Measurements from ENCODE around the gene CDK5. TPM values are rescaled to one million over a fixed set of nuclear protein-coding genes. Genes with fewer than 3 reads are reported as not detected.

The CDK5 gene
- total RNA-seq, 1 donor from 2014 or later = 4.2 TPM

GRCh38 chr7:151073990-151074389 lies 16.3 kb upstream of the CDK5 start:
- no peaks in the 10 kb centered on the region for H3K9me3 ChIP-seq
- intact Hi-C loops (cut with DNase I) = no loop called here
- H3K27me3 ChIP-seq = no peaks in the 10 kb centered on the region
- peaks cover 17% of the 10 kb centered on the region for H3K4me1 ChIP-seq
- no peak overlapping the region for H3K4me3 ChIP-seq
- no peak for DNase-seq (ENCODE audit: extremely low spot score in 2 of 2)
- H3K27ac ChIP-seq = no peak overlapping the region
- H3K36me3 ChIP-seq = peaks cover 0 to 73% of the 10 kb centered on the region in 2 donors
- TF ChIP-seq POLR2AphosphoS5 (IDR thresholded peaks at IDR 0.05; ENCODE audit: insufficient read depth in 1 of 2, low read depth in 1 of 2) = no peak
- no peak for TF ChIP-seq CTCF (IDR thresholded peaks at IDR 0.05)
- no peak for TF ChIP-seq POLR2A (IDR thresholded peaks at IDR 0.05)

GRCh38 chr7:151071032-151071866 lies 13.6 kb upstream of the CDK5 start:
- intact Hi-C loops (cut with DNase I) = no loop called here
- no peak overlapping the region for H3K27ac ChIP-seq
- H3K4me1 ChIP-seq = no peaks in the 10 kb centered on the region
- DNase-seq (ENCODE audit: extremely low spot score in 2 of 2) = no peak
- H3K36me3 ChIP-seq = peaks cover 0 to 96% of the 10 kb centered on the region in 2 donors
- H3K9me3 ChIP-seq = no peaks in the 10 kb centered on the region
- H3K4me3 ChIP-seq = no peak overlapping the region
- no peaks in the 10 kb centered on the region for H3K27me3 ChIP-seq
- no peak for TF ChIP-seq CTCF (IDR thresholded peaks at IDR 0.05)
- TF ChIP-seq POLR2AphosphoS5 (IDR thresholded peaks at IDR 0.05; ENCODE audit: insufficient read depth in 1 of 2, low read depth in 1 of 2) = no peak
- TF ChIP-seq POLR2A (IDR thresholded peaks at IDR 0.05) = no peak

GRCh38 chr7:151070574-151070960 lies 12.9 kb upstream of the CDK5 start:
- no peak for DNase-seq (ENCODE audit: extremely low spot score in 2 of 2)
- no peaks in the 10 kb centered on the region for H3K4me1 ChIP-seq
- H3K4me3 ChIP-seq = no peak overlapping the region
- no peak overlapping the region for H3K27ac ChIP-seq
- TF ChIP-seq CTCF (IDR thresholded peaks at IDR 0.05) (no peak), POLR2A (IDR thresholded peaks at IDR 0.05) (no peak), POLR2AphosphoS5 (IDR thresholded peaks at IDR 0.05; ENCODE audit: insufficient read depth in 1 of 2, low read depth in 1 of 2) (no peak)
- peaks cover 0 to 96% of the 10 kb centered on the region in 2 donors for H3K36me3 ChIP-seq
- no peaks in the 10 kb centered on the region for H3K9me3 ChIP-seq
- intact Hi-C loops (cut with DNase I) = no loop called here
- no peaks in the 10 kb centered on the region for H3K27me3 ChIP-seq

DNA sequence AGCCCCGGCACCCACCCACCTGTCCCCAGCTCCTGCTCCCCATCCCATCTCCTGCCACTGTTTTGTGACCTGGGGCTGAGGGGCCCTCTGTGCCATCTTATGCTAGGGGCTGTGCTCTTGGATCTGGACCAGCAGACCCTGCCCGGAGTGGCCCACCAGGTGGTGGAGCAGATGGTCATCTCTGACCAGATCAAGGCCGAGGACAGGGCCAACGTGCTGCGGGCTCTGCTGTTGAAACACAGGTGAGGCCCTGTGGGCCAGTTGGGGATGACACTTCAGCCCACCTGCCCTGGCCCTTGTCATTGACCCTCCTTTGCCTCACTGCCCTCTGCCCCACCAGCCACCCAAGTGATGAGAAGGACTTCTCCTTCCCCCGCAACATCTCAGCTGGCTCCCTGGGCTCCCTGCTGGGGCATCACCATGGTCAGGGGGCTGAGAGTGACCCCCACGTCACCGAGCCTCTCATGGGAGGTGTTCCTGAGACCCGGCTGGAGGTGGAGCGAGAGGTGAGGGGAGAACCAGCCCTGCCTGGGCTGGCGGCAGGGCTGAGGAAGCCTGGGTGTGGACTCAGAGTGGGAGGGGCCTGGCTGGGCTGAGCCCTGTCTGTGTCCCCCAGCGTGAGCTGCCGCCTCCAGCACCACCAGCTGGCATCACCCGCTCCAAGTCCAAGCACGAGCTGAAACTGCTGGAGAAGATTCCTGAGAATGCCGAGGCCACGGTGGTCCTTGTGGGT lies 12.3 kb upstream of the CDK5 start:
- no peaks in the 10 kb centered on the region for H3K27me3 ChIP-seq
- no peak for TF ChIP-seq POLR2AphosphoS5 (IDR thresholded peaks at IDR 0.05; ENCODE audit: insufficient read depth in 1 of 2, low read depth in 1 of 2)
- H3K36me3 ChIP-seq = peaks cover 0 to 96% of the 10 kb centered on the region in 2 donors
- H3K4me3 ChIP-seq = no peak overlapping the region
- no peaks in the 10 kb centered on the region for H3K9me3 ChIP-seq
- H3K4me1 ChIP-seq = no peaks in the 10 kb centered on the region
- H3K27ac ChIP-seq = no peak overlapping the region
- intact Hi-C loops (cut with DNase I) = no loop called here
- no peak for DNase-seq (ENCODE audit: extremely low spot score in 2 of 2)

DNA sequence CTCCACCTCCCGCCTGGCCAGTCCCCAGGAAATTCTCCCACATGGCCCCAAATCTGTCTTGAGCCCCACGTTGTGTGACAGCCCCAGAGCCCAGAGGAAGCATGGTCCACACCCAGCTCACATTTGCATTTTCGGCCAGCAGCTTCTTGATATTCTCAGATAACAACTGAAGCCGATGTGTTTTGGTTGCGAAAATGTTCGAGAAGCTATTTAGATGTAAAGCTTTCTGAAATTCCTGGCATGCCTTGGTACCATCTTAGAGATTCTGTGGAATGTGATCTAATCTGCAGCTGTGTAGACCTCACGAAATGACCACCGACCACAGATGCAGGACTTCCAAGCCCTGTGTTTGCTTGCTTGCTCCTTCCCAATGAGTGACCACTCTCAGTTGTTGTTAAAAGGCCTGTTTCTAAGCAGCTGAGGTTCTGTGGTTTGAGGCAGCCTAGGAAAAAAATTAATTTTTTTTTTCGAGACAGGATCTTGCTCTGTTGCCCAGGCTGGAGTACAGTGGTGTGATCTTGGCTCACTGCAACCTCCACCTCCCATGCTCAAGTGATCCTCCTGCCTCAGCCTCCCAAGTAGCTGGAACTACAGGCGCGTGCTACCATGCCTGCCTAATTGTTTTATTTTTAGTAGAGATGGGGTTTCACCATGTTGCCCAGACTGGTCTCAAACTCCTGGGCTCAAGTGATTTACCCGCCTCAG lies 10.5 kb upstream of the CDK5 start:
- intact Hi-C loops (cut with DNase I) = no loop called here
- no peak overlapping the region for H3K27ac ChIP-seq
- no peak for DNase-seq (ENCODE audit: extremely low spot score in 2 of 2)
- no peak overlapping the region for H3K4me3 ChIP-seq
- no peaks in the 10 kb centered on the region for H3K9me3 ChIP-seq
- TF ChIP-seq POLR2A (IDR thresholded peaks at IDR 0.05) (no peak), POLR2AphosphoS5 (IDR thresholded peaks at IDR 0.05; ENCODE audit: insufficient read depth in 1 of 2, low read depth in 1 of 2) (no peak), CTCF (IDR thresholded peaks at IDR 0.05) (no peak)
- H3K27me3 ChIP-seq = no peaks in the 10 kb centered on the region
- peaks cover 6% of the 10 kb centered on the region for H3K4me1 ChIP-seq
- H3K36me3 ChIP-seq = peaks cover 0 to 91% of the 10 kb centered on the region in 2 donors

Measured in vagina (tissue), 2 donors.